B cell (primary cell): Measurements from ENCODE around the gene KPNA2. TPM values are rescaled to one million over a fixed set of nuclear protein-coding genes. Genes with fewer than 3 reads are reported as not detected.

ENCODE experiments used
- ATAC-seq: fragments of 200-7000 bp; cut with Tn5 transposase; one replicate; pipeline ENCODE4 v1.10.0; 2021; ENCODE audit warnings: low read depth, mild to moderate bottlenecking, moderate number of reproducible peaks, moderate library complexity
- CTCF ChIA-PET: fragments of 350-600 bp; sonication (Branson Sonifier 250); formaldehyde crosslinking; loops from one replicate; lab custom pipeline; 2021; ENCODE audit warnings: antibody characterized with exemption, inconsistent platforms; lab: Charles Lee
- POLR2A ChIA-PET: fragments of 350-600 bp; sonication (Branson Sonifier 250); formaldehyde crosslinking; loops from one replicate; lab custom pipeline; 2021; ENCODE audit warnings: antibody characterized with exemption; lab: Charles Lee
- DNase-seq: peaks from one replicate; pipeline ENCODE4 v3.0.0; 2013
- H2AFZ ChIP-seq: 2 replicates; pipeline ENCODE4 v1.6.1; 2012; ENCODE audit warnings: mild to moderate bottlenecking, low read depth, low read length; ENCODE audit not compliant: insufficient read depth, poor library complexity, severe bottlenecking
- H3K27ac ChIP-seq, 2 donors: 1 replicate in 1 of 2; 2 replicates in 1 of 2; pipeline ENCODE4 v1.5.1; 2012 to 2013; ENCODE audit warnings: low read length in 2 of 2, mild to moderate bottlenecking in 2 of 2, moderate library complexity in 1 of 2
- H3K27me3 ChIP-seq, 4 experiments: fragments of 200-600 bp in 1 of 4; sonication (generic) in 1 of 4; replicated peaks in 1 of 4; 1 replicate in 2 of 4; 2 replicates in 2 of 4; pipeline versions ENCODE4 v1.6.1 to v1.7.0; 2013 to 2016; ENCODE audit warnings: low read length in 3 of 4, mild to moderate bottlenecking in 2 of 4, mixed read lengths in 1 of 4, moderate library complexity in 1 of 4; ENCODE audit not compliant: insufficient read depth in 4 of 4, control insufficient read depth in 3 of 4; ENCODE audit errors: control extremely low read depth in 1 of 4
- H3K36me3 ChIP-seq, 2 experiments: replicated peaks in 1 of 2; 1 replicate in 1 of 2; 2 replicates in 1 of 2; pipeline versions ENCODE4 v1.6.1 to v1.7.1; 2013; ENCODE audit warnings: low read length in 1 of 2; ENCODE audit not compliant: insufficient read depth in 2 of 2, control insufficient read depth in 1 of 2; ENCODE audit errors: control extremely low read depth in 1 of 2, extremely low read depth in 1 of 2
- H3K4me1 ChIP-seq, 2 donors: fragments of 200-600 bp in 1 of 2; sonication (generic) in 1 of 2; 1 replicate in 1 of 2; 2 replicates in 1 of 2; pipeline versions ENCODE4 v1.5.1 to v1.6.1; 2013 to 2017; ENCODE audit warnings: low read length in 2 of 2; ENCODE audit not compliant: control insufficient read depth in 2 of 2, insufficient read depth in 2 of 2
- H3K4me2 ChIP-seq: replicated peaks from 2 replicates; pipeline ENCODE3; 2012; ENCODE audit warnings: mild to moderate bottlenecking, low read depth, low read length; ENCODE audit not compliant: poor library complexity, severe bottlenecking
- H3K4me3 ChIP-seq, 5 experiments: fragments of 200-600 bp in 1 of 5; sonication (generic) in 1 of 5; 1 replicate in 3 of 5; 2 replicates in 2 of 5; pipeline versions ENCODE4 v1.5.1 to v1.7.0; 2011 to 2016; ENCODE audit warnings: low read length in 4 of 5, mild to moderate bottlenecking in 4 of 5, low read depth in 2 of 5, control low read depth in 1 of 5, moderate library complexity in 1 of 5; ENCODE audit not compliant: insufficient read depth in 1 of 5; ENCODE audit errors: control extremely low read depth in 1 of 5, extremely low read depth in 1 of 5
- H3K79me2 ChIP-seq: fragments of 200-600 bp; sonication (generic); one replicate; pipeline ENCODE4 v1.6.0; 2016; ENCODE audit warnings: low read length; ENCODE audit not compliant: control insufficient read depth, insufficient read depth
- H3K9ac ChIP-seq: fragments of 200-600 bp; sonication (generic); 2 replicates; pipeline ENCODE4 v1.6.1; 2017; ENCODE audit warnings: mild to moderate bottlenecking, low read length, moderate library complexity
- H3K9me3 ChIP-seq, 3 donors: one replicate each; pipeline versions ENCODE4 v1.6.1 to v1.7.1; 2013; ENCODE audit warnings: low read length in 2 of 3; ENCODE audit not compliant: control insufficient read depth in 2 of 3, insufficient read depth in 1 of 3; ENCODE audit errors: control extremely low read depth in 1 of 3
- H4K20me1 ChIP-seq: 2 replicates; pipeline ENCODE4 v1.6.0; 2012; ENCODE audit warnings: mild to moderate bottlenecking, low read length; ENCODE audit not compliant: insufficient read depth, control insufficient read depth, poor library complexity, severe bottlenecking
- H3K27ac Mint-ChIP-seq: one replicate; pipeline ENCODE4 v1.8.0; 2021; ENCODE audit warnings: mixed read lengths
- H3K27me3 Mint-ChIP-seq: one replicate; pipeline ENCODE4 v1.8.0; 2021; ENCODE audit warnings: mixed read lengths
- H3K4me1 Mint-ChIP-seq: one replicate; pipeline ENCODE4 v1.8.0; 2021; ENCODE audit warnings: mixed read lengths
- H3K4me3 Mint-ChIP-seq: one replicate; pipeline ENCODE4 v1.8.0; 2021; ENCODE audit warnings: mixed read lengths
- H3K9me3 Mint-ChIP-seq: one replicate; pipeline ENCODE4 v1.8.0; 2022; ENCODE audit warnings: mixed read lengths; ENCODE audit not compliant: insufficient read depth
- CTCF ChIP-seq: fragments of 200-600 bp; IDR thresholded peaks from one replicate; pipeline ENCODE4 v1.8.0; 2022; ENCODE audit warnings: antibody characterized with exemption, mild to moderate bottlenecking
- EZH2 ChIP-seq: IDR thresholded peaks from 2 replicates; pipeline ENCODE4 v1.6.1; 2012; ENCODE audit warnings: borderline replicate concordance, low read depth, mild to moderate bottlenecking, moderate library complexity, low read length; ENCODE audit not compliant: insufficient read depth, poor library complexity, severe bottlenecking
- WGBS: methylation state at CpG from one replicate; pipeline ENCODE4 v1.1.5; 2013; ENCODE audit warnings: missing lambda C conversion rate; ENCODE audit not compliant: insufficient coverage; 5-methylcytosine and 5-hydroxymethylcytosine counted together
- intact Hi-C: fragments of 100-400 bp; cut with micrococcal nuclease; formaldehyde crosslinking; loops from one replicate; pipeline ENCODE4 v1.10.0; 2022
- polyA plus RNA-seq: library from polyadenylated mRNA; depleted of rRNA; stranded (reverse); fragments of >200 nt; gene quantifications from 2 replicates; pipeline ENCODE4 v1.2.3, GENCODE V29; 2012
- total RNA-seq, 2 donors: library from RNA; stranded (reverse); fragments of 120-200 nt in 1 of 2; gene quantifications; 1 replicate in 1 of 2; 2 replicates in 1 of 2; pipeline versions ENCODE4 v1.2.3 to v1.2.4, GENCODE V29; 2013 to 2022

The KPNA2 gene
- total and polyA plus RNA-seq, 2 donors (not counting 1 experiment from before 2014, with no cell fraction given) = 20.0 to 25.2 TPM

GRCh38 chr17:68087851-68088250, 52.3 kb downstream of the KPNA2 start:
- no peaks in the 10 kb centered on the region for H3K9me3 ChIP-seq
- CTCF ChIA-PET = no interaction called here
- POLR2A ChIA-PET = no interaction called here
- 88% methylated on average over 1 of the region's 4 CpGs for WGBS
- intact Hi-C loops = no loop called here
- H3K4me2 ChIP-seq = peak overlapping the region; percentile 44
- peak overlapping the region in 1 of 2 donors; percentile 73 for H3K27ac ChIP-seq
- no peak for DNase-seq
- H3K27me3 ChIP-seq = no peaks in the 10 kb centered on the region
- H3K4me1 ChIP-seq = peaks cover 34 to 36% of the 10 kb centered on the region in 2 donors
- no peak overlapping the region for H3K4me3 Mint-ChIP-seq
- H3K79me2 ChIP-seq = no peaks in the 10 kb centered on the region
- H3K9me3 Mint-ChIP-seq = no peaks in the 10 kb centered on the region
- H3K4me3 ChIP-seq = peak overlapping the region in 2 of 5 experiments; percentile 18 to 51
- H3K36me3 ChIP-seq = no peaks in the 10 kb centered on the region
- H3K4me1 Mint-ChIP-seq = peaks cover 39% of the 10 kb centered on the region
- H2AFZ ChIP-seq = peak overlapping the region; percentile 58
- no peak for ATAC-seq
- H4K20me1 ChIP-seq = no peaks in the 10 kb centered on the region
- no peaks in the 10 kb centered on the region for H3K27me3 Mint-ChIP-seq
- TF ChIP-seq CTCF (no peak), EZH2 (no peak)
- peak overlapping the region; percentile 26 for H3K9ac ChIP-seq
- H3K27ac Mint-ChIP-seq = peak overlapping the region; percentile 4

GRCh38 chr17:68089881-68090280, 54.3 kb downstream of the KPNA2 start:
- Histone ChIP-seq H3K36me3 (no peaks in the 10 kb centered on the region), H2AFZ (no peak overlapping the region), H3K9ac (no peak overlapping the region), H3K27ac (no peak overlapping the region), H3K4me1 (peaks cover 34 to 36% of the 10 kb centered on the region in 2 donors), H3K9me3 (no peaks in the 10 kb centered on the region), H3K27me3 (no peaks in the 10 kb centered on the region), H3K4me2 (no peak overlapping the region), H4K20me1 (no peaks in the 10 kb centered on the region), H3K79me2 (no peaks in the 10 kb centered on the region), H3K4me3 (no peak overlapping the region)
- DNase-seq (no peak), ATAC-seq (no peak)
- Mint-ChIP-seq H3K9me3 (no peaks in the 10 kb centered on the region), H3K4me3 (no peak overlapping the region), H3K4me1 (peaks cover 39% of the 10 kb centered on the region), H3K27me3 (no peaks in the 10 kb centered on the region), H3K27ac (no peak overlapping the region)
- WGBS = 87% methylated on average over 3 of the region's 3 CpGs
- ChIA-PET CTCF (no interaction called here), POLR2A (no interaction called here)
- TF ChIP-seq CTCF (no peak), EZH2 (no peak)
- intact Hi-C loops = no loop called here
